Suppressor macrophage (primary cell): ENCODE results near the gene OPCML.

ENCODE experiments used
- DNase-seq, 4 experiments: peaks; one replicate each; pipeline ENCODE4 v3.0.0-alpha.2; 2020 to 2022

The OPCML gene

DNA sequence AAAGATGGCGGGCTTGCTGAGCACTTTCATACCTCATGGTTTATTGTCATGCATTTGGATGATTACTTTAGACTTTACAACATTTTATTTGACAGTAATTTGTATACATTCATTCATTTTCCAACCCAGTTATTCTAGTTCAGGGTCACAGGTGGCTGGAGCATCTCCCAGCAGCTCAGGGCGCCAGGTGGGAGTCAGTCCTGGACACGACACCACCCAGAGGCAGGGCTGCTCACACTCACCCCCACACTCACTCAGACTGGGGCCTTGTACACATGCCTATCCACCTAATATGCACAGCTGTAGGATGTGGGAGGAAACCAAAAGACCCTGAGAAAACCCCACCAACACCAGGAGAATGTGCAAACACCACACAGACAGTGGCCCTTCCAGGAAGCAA is 123.9 kb downstream of the OPCML start:
- no peak for DNase-seq

DNA sequence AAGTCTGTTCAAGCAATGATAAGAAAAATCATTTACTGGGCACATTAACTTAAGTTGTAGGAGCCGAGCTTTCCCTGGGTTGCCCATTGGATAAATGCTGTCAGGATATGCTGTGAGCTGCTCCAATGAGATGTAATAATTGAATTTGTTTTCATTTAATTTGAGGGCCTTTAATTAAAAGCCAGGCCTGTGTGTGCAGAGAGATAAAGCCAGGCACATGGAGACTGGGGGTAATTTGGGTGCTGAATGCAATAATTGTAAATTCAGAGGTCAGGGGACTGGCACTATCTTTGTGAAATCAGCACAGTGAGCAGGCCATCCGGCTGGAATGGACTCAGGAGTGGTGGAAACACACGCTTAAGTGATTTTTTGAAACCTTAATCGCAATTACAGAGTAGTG is 125.8 kb downstream of the OPCML start:
- no peak for DNase-seq

DNA sequence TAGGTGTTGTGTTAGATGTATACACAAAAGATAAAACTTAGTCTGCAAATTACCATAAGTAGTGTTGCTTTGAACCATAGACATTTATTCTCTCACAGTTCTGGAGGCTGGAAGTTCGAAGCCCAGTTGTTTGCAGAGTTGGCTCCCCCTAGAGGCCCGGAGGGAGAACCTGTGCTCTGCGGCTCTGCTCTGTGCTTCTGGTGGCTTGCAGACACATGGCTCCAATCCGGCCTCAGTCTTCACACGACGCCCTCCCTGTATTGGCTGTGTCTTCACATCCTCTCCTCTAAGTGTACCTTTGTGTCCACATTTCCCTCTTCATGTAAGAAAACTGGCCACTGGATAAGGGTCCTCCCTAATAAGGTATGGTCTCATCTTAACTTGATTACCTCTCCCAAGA is 128.4 kb downstream of the OPCML start:
- peak in 3 of 4 experiments; percentile 4 to 23 (median 16) for DNase-seq

DNA sequence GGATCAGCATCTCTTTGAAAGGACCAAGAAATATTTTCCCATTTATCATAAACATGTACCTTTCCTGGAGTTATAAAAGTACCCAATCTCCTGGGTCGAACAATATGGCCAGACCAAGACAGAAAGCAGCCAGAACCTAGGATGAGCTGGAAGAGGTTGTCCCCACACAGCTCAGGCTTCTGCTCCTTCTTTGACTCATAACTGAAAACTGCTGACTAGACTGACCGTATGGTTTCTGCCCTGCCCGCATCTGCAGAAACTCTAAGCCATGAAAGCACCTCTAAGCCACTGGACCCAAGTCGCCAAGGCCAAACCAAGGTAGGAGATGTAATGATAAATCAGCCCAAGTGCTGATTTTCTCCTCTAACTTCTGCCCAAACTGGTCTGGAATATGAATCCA is 129.8 kb downstream of the OPCML start:
- DNase-seq: no peak

DNA sequence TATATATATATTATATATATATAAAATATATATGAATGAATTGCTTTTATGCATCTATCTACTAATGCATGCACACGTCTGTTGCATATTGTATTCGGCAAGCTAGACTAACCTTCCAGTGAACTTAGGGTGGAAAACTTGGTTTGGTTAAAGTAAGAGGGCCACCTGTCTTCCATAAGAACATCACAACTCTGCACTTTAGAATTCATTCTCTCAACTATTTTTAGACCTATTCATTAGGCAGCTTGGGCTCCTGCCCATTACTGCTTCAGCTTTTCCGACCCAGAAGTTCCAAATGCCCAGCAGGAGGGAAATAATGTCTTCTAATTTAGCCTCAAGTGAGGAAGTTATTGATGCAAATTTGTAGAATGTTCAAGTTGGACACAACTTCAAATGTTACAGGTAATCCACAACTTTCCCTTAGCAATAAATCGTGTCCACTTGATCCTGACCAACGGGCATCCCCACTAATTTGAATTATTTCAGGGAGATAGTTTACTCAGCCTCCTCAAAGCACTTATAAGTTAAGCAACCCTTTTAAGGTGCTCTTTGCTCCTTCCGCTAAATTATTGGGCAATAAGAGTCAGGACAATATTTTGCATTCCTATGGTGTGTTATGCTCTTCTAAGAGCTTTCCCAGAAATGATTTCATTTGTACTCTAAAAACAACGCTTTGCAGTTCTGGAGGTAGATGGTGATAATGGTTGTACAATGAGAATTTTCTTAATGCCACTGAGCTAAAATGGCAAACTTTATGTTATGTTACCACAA is 132.3 kb downstream of the OPCML start:
- DNase-seq: no peak

DNA sequence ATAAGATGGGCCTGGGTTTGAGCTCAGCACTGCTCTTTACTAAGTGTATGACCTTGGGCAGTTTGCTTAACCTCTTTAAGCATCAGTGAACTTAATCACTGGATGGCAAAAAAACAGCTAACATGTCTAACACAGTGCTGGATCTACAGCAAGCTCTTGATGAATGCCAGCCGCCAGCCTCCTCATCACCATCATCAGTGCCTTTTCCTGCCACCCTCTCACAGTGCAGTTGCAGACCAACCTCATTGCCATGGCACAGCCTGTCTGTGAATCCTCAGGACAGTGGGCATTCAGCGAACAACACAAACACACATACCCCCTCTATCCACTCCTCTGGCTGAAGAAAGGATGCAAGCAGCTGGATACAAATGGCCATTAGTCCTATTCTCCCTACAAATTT is 133.0 kb downstream of the OPCML start:
- no peak for DNase-seq

DNA sequence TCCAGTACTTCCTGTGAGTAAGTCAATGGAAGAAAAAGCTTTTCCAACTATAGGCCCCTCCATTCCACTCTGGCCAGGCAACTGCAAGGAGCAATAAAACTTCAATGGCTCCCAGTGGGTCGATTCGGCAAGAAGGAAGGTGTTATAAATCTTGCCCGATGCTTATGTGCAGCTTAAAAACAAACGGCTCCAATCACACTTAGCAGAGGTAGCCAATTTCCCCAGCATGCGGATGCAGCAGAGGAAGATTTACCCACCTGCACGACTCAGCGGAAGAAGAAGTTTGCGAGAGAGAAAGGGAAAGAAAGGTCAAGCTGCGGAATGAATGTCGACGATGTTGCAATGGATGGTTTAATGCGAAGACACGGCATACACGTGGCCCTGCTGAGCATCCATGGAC is 141.5 kb downstream of the OPCML start:
- no peak for DNase-seq

DNA sequence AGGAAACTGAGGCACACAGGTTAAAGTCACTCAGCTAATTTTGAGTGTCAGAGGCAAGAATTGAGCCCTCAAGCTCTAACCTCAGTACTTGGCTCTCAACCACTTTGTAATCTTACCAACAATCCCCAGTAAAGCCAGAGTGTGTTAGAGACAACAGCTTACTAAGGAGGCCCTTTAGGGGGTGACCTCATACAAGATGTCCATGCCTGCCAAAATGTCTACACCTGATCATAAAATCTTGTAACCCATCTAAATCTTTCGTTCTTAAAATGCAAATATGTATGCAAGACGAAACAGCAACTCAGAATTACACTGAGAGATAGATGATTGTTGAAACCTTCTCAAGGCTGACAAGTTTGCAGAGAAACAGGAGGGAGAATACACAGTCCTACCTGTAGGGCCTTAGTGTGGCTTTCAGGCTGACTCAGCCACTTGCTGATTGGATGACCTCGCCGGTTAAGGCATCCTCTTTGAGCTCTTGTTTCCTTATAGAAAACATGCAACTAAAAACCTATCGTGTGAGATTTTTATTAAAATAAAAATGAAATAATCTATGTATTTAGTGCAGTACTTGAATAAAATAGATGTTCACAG is 143.2 kb downstream of the OPCML start:
- no peak for DNase-seq

DNA sequence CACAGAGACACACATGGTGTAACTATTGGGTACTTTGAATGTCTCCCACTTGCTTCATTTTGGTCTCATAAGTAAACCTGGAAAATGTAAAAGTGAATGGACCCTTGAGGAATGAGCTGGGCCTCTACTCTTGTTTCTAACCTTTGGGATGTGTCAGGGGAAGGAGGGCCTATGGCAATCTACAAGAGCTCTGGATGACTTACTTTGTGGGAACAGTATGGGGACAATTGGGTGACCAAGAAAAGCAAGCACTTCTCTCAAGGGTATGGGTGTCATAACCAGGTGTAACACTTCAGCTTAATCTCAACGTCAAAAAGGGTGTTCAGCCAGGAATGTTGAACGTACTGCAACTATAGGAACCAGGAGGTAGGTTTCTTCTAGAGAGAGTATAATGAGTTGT is 144.0 kb downstream of the OPCML start:
- DNase-seq: no peak

DNA sequence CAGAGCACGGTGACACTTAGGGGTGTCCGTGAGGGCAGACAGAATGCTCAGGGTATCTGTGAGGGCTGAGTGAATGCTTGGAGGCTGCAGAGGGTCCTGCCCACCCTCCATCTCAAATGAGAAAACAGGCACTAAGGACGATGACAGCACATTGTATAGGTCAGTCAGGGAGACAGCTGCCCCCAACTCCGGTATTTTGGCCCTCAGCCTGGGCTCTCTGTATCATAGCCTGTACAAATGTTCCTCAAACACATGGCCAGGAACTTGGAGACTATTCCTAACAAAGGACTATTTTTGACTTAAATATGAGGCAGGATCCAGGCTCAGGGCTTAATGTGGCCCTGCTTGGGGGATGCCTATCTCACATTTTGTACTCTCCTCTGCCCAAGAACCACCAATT is 145.4 kb downstream of the OPCML start:
- no peak for DNase-seq

DNA sequence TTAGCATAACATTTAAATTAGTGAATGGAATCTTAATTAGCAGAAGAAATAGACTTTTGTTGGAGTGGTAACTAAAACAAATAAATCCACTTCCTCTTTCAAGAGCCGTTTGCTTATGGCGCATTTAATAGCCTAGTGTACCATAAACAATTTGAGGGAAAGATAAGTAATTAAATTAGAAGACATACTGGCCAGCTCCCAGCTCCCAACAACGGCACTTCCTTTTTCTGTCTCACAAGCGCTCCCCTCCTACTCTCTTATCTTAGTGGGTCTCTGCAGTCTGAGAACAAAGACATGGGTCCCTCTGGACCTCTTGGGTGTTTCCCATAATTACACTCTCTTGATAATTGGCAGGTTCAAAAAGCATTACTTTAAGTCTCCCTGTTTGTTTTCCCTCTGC is 146.0 kb downstream of the OPCML start:
- no peak for DNase-seq

DNA sequence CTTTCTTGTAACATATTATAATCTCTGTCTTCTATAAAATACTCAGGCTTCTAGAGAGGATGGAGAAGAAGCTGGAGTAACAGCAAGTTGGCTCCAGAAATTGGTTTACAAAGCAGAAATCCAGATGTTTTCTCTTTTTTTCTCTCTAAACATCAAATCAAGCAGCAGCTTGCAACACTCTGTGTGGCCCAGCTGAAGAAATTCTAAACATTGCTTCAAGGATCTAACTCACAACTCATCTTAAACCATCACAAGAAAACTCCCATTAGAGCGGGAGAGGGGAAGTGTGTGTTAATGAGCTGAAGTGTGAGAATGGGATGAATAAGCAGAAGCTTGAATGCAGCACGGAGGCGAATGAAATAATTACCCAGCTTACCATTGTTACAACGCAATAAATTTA is 146.5 kb downstream of the OPCML start:
- no peak for DNase-seq

DNA sequence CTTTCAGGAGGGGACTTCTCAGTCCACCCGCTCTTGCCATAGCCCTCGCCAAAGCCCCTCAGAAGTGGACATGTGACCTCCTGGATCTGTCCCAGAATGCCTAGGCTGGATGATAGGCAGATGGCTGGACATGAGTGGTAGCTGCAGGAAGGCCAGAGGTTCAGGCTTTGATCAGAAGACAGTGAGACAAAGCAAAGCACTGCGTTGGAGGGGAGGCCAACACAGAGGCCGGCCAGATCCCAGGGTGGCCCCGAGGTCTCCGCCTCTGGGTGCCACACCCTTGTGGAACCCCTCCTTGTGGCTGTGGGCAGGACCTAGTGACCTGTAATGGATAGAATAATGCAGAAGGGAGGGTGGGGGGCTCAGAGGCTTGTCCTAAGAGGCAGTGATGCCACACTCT is 147.6 kb downstream of the OPCML start:
- no peak for DNase-seq

DNA sequence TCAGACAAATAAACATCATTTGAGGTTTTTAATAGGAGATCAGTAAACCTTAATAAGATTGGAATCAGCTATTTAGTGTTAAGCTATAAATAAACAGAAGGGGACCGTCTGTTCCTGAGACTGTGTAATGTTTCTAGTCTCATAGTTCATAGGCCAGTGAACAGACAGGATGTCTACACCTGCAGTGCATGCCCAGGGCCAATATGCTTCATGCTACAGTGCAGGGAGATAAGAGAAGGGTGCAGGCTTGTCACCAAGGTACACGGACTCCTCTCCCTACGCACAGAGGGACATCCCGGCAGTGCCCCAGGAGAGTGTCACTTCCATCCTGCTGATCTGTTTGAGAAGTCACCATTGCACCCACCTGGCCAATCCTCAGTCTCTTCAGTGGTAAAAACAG is 148.6 kb downstream of the OPCML start:
- no peak for DNase-seq

DNA sequence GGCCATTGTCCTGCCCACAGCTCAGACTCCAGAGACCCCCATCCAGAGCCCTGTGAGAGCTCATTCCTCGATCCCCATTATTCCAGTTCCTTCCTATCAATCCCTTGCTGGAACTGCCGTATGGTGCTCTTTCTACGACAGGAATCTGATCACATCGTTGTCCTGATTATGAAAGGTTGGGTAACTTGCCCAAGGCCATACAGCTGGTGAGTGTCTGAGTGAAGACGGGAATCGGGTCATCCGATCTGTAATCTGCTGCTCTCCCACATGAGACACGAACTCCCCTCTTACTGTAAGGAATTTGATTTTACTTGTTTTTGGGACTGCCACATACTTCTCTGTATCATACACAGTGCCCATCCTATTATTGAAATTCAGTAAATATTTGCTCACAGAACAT is 149.1 kb downstream of the OPCML start:
- no peak for DNase-seq

DNA sequence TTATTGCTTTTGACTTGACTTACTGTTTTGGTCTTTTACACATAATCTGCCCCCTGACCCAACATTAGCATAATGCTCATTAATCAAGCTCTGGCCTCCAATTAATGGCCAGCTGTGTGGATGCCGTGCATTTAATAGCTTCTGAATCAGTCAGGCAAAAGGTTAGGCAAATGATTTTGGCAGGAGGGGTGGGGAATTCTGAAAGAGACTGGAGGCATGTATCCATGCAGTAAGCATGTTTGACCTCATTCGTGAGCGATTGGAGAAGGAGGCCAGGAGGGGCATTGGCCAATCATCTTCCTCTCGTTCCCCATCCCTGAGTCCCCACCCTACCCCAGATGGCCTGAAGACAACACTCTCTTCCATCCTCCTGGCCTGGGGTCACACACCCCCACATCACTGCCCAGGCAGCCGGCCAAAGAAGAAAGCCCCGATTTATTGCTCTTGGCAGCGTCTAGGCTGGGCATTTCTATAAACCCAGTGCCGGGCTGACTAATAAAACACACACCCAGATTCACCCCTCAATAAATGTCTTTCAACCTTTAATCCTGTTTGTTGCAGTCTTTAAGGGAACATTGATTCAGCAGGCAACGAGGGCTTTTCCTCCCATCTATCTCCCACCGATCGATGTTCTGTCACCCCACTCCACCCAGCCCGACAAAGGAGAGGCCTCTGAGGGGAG is 150.0 kb downstream of the OPCML start:
- no peak for DNase-seq

DNA sequence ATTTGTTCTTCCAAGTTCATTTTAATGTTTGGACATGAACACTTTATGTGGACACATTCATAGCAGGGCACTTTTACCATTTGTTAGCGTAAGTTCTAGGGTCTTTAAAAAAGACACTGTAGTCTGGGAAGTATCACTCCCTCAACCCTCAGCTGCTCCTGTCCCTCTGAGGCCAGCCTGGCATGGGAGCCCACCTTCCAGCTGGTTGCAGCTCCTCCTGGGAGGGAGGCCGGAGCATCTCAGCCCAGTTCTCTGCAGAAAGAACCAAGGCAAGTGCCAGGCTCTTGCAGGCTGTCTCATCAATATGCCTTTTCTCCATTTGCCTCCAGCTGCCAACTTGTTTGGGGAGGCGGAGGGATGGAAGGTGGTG is 150.6 kb downstream of the OPCML start:
- DNase-seq: no peak

DNA sequence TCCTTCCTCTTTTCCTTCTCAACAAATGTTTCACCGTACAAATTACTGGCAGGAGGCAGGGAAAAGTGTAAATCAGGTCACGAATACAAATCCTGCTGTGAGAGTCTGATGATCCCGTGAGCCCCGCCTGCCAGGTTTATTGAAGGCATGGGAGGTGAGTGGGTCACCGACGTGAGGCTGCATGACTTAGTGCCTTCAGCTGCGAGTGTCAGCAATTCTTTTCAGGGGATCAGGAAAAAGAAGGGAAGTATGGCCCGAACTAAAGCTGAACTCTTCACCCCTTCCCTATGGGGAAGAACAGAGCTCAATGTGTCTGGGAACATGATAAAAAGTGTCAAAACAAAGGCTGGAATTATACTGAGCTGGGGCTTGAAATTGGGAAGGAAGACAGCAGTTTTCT is 166.2 kb downstream of the OPCML start:
- DNase-seq: no peak

DNA sequence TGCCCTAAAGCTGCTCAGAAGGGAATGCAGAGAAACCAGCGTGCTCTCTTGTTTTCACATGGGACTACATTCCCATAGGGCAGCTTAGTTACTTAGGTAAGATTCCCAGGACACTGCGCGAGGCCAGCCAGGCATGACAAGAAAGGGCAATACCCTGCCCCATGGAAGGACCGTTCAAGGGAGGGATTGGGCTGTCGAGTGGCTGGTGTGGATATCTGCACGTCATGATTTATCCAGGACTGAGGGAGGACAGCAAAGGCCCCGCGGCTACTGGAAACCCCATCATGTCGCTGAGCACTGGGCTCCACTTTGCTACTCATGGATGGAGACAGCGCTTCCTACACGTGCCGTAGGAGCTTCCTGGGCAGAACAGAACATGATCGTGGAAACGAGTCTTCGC is 169.4 kb downstream of the OPCML start:
- no peak for DNase-seq

DNA sequence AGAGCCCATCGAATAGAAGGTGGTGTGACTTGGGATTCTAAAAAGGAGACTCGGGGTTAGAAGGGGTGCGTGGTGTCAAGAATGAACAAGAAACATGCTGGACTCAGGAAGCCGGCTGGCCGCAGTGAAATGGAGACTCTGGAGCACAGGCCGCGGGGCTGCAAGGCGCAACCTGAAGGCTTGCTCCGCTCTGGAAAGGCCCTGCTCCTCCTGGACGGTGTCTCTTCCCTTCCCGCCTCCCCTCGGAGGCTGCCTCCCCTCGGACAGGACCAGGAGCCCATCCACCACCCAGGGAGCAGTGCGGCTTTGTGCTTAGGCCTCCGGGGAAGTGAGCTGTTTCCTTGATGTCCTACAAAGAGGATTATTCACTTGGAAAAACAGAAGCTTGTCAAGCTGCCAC is 170.1 kb downstream of the OPCML start:
- no peak for DNase-seq

DNA sequence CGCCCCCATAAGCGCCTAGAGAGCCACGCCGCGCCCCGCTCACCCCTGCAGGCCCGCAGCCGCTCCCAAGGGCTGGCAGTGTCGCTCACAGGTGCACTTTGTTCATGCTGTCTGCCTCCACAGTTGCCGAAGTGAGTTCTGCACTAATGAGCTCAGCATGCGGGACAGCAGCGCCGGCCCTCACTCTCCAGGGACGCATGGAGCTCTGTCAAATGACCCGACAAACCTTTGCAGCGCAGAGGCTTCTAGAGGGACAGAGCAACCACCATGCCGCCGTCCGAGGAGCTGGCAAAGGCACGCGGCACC is 170.7 kb downstream of the OPCML start:
- no peak for DNase-seq

DNA sequence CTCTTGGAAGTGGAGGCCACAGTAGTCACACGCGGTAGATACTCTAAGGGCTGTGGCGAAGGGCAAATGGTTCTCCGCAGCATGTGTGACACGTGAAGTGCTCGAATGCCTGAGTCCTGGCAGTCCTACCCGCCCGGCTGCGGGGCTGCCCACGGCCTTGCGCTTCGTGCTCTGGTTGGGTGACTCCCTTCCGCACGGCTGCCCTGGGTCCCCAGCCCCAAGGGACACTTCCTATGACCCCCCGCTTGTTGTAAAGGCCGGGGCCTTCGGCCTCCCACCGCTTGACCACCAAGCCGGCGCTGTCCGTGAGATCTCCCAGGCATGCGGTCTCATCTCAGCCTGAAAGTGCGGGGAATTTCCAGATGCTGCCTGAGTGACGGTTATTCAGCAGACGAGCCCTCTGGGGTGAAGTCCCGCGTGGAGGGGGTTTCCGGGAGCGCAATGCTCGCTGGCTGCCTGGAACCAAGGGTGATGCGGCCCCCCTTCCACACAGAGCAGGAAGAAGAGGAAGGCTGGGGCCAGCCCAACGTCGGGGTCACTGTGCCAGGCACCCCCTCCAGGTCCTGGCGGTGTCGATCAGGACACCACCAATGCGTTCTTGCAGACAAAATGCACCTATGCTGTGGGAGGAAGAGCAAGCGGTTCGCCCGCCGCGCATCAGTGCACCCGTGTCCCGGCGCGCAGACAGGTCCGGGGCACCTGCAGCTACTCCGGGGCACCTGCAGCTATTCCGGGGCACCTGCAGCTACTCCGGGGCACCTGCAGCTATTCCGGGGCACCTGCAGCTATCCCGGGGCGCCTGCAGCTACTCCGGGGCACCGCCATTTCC is 171.2 kb downstream of the OPCML start:
- no peak for DNase-seq

DNA sequence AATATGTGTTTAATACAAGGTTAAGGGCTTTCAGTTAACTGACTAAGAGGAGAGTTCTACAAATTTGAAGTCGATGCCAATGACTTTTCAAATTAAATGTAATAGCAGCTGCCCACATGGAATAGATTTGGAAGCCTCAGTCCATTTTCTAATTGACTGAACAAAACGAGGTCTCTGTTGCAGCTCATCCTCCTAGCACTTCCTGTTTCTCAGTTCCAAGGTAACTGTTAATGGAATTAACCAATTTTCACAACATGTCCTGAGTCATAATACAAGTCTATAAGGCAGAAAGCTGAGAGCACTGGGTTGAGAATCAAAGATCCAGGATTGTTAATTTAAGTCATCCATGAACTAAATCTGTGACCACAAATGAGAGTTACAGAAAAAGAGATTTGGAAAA is 177.2 kb downstream of the OPCML start:
- no peak for DNase-seq

DNA sequence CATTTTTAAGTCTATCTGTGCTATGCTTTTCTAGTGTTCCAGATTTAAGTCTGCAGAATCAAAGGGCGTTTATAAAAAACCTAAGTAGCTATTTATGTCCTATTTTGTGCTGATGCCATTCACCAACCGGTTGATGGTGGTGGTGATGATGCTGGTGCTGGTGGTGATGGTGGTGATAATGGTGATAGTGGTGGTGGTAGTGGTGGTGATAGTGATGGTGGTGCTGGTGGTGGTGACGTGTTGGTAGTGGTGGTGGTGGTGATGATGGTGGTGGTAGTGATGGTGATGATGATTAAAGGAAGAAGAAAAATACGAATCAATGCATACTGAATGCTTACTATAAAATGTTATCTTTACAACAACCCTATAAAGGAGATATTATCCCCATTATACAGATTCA is 178.2 kb downstream of the OPCML start:
- DNase-seq: no peak
